ENCODE results near the gene KIF1B.
"Not testable (repeated sequence)": the region's sequence is repeated elsewhere in the genome, so short reads cannot be mapped to it uniquely, and the experiment has no call there.

The KIF1B gene

DNA sequence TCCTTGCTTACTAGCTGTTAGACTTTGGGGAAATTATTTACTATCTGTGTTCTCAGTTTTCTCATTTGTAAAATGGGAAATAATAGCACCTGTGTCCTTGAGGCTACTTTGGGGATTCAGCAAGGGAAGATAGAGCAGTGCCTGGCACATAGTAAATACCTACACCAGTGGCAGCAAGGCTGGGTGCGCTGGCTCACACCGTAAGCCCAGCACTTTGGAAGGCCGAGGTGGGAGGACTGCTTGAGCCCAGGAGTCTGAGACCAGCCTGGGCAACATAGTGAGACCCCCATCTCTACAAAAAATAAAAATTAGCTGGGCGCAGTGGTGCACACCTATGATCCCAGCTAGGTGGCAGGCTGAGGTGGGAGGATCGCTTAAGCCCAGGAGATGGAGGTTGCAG lies 211.3 kb downstream of the KIF1B start:
- Histone ChIP-seq H3K79me2 (ENCODE audit: insufficient read depth, low read length) (no peaks in the 10 kb centered on the region), H4K20me1 (ENCODE audit: low read depth, low read length) (no peaks in the 10 kb centered on the region), H3K9me3 (ENCODE audit: insufficient read depth, low read length) (no peaks in the 10 kb centered on the region), H2AFZ (ENCODE audit: low read depth, low read length, severe bottlenecking) (no peak overlapping the region), H3F3A (ENCODE audit: insufficient read depth) (0 out of 2 replicates have a peak, but pooled peaks cover 3% of the 10 kb centered on the region), H3K36me3 (ENCODE audit: low read length) (peaks cover 6% of the 10 kb centered on the region; the same call in 1 of the 2 replicates), H3K9ac (ENCODE audit: low read length) (no peak overlapping the region), H3K9me2 (replicated peaks; ENCODE audit: insufficient read depth, low read length) (no peaks in the 10 kb centered on the region), H3K27ac (ENCODE audit: low read depth, low read length) (no peak overlapping the region), H3K4me2 (ENCODE audit: low read depth, low read length, poor library complexity, severe bottlenecking) (no peak overlapping the region), H3K27me3 (ENCODE audit: low read length) (no peaks in the 10 kb centered on the region), H3K4me3 (ENCODE audit: insufficient read depth, low read length, poor library complexity, severe bottlenecking) (no peak overlapping the region)
- no peak for TF ChIP-seq EZH2phosphoT487 (conservative IDR thresholded peaks at IDR 0.05; ENCODE audit: low read length)
- no peak for TF ChIP-seq CTCF (IDR thresholded peaks at IDR 0.05; ENCODE audit: insufficient read depth, low read length, poor library complexity, severe bottlenecking)

GRCh38 chr1:10424034-10424433 lies 213.7 kb downstream of the KIF1B start:
- H3K27ac ChIP-seq (ENCODE audit: low read depth, low read length): no peak overlapping the region
- no peak overlapping the region for H3K4me3 ChIP-seq (ENCODE audit: insufficient read depth, low read length, poor library complexity, severe bottlenecking)
- 0 out of 2 replicates have a peak, but pooled peaks cover 3% of the 10 kb centered on the region for H3F3A ChIP-seq (ENCODE audit: insufficient read depth)
- H3K4me2 ChIP-seq (ENCODE audit: low read depth, low read length, poor library complexity, severe bottlenecking): no peak overlapping the region
- no peak overlapping the region for H3K9ac ChIP-seq (ENCODE audit: low read length)
- no peak overlapping the region for H2AFZ ChIP-seq (ENCODE audit: low read depth, low read length, severe bottlenecking)
- TF ChIP-seq CTCF (IDR thresholded peaks at IDR 0.05; ENCODE audit: insufficient read depth, low read length, poor library complexity, severe bottlenecking) (no peak), EZH2phosphoT487 (conservative IDR thresholded peaks at IDR 0.05; ENCODE audit: low read length) (no peak)
- no peaks in the 10 kb centered on the region for H3K27me3 ChIP-seq (ENCODE audit: low read length)
- no peaks in the 10 kb centered on the region for H4K20me1 ChIP-seq (ENCODE audit: low read depth, low read length)
- no peaks in the 10 kb centered on the region for H3K9me3 ChIP-seq (ENCODE audit: insufficient read depth, low read length)
- no peaks in the 10 kb centered on the region for H3K79me2 ChIP-seq (ENCODE audit: insufficient read depth, low read length)
- no peaks in the 10 kb centered on the region for H3K9me2 ChIP-seq (replicated peaks; ENCODE audit: insufficient read depth, low read length)
- no peaks in the 10 kb centered on the region for H3K36me3 ChIP-seq (ENCODE audit: low read length)

GRCh38 chr1:10424651-10425050 lies 214.3 kb downstream of the KIF1B start:
- Histone ChIP-seq H3F3A (ENCODE audit: insufficient read depth) (0 out of 2 replicates have a peak, but pooled peaks cover 3% of the 10 kb centered on the region), H3K9me3 (ENCODE audit: insufficient read depth, low read length) (no peaks in the 10 kb centered on the region), H3K4me3 (ENCODE audit: insufficient read depth, low read length, poor library complexity, severe bottlenecking) (no peak overlapping the region), H4K20me1 (ENCODE audit: low read depth, low read length) (no peaks in the 10 kb centered on the region), H3K27ac (ENCODE audit: low read depth, low read length) (no peak overlapping the region), H3K9ac (ENCODE audit: low read length) (no peak overlapping the region), H2AFZ (ENCODE audit: low read depth, low read length, severe bottlenecking) (no peak overlapping the region), H3K4me2 (ENCODE audit: low read depth, low read length, poor library complexity, severe bottlenecking) (no peak overlapping the region), H3K79me2 (ENCODE audit: insufficient read depth, low read length) (no peaks in the 10 kb centered on the region), H3K36me3 (ENCODE audit: low read length) (no peaks in the 10 kb centered on the region), H3K27me3 (ENCODE audit: low read length) (no peaks in the 10 kb centered on the region), H3K9me2 (replicated peaks; ENCODE audit: insufficient read depth, low read length) (no peaks in the 10 kb centered on the region)
- TF ChIP-seq CTCF (IDR thresholded peaks at IDR 0.05; ENCODE audit: insufficient read depth, low read length, poor library complexity, severe bottlenecking): no peak
- no peak for TF ChIP-seq EZH2phosphoT487 (conservative IDR thresholded peaks at IDR 0.05; ENCODE audit: low read length)

DNA sequence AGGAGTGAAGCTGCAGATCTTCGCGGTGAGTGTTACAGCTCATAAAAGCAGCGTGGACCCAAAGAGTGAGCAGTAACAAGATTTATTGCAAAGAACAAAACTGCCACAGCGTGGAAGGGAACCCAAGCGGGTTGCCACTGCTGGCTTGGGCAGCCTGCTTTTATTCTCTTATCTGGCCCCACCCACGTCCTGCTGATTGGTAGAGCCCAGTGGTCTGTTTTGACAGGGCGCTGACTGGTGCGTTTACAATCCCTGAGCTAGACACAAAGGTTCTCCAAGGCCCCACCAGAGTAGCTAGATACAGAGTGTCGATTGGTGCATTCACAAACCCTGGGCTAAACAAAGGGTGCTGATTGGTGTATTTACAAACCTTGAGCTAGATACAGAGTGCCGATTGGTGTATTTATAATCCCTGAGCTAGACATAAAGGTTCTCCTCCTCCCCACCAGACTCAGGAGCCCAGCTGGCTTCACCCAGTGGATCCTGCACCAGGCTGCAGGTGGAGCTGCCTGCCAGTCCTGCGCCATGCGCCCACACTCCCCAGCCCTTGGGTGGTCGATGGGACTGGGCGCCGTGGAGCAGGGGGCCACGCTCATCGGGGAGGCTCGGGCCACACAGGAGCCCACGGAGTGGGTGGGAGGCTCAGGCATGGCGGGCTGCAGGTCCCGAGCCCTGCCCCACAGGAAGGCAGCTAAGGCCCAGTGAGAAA lies 215.6 kb downstream of the KIF1B start:
- not testable (repeated sequence) for H2AFZ ChIP-seq (ENCODE audit: low read depth, low read length, severe bottlenecking); H3K79me2 ChIP-seq (ENCODE audit: insufficient read depth, low read length); H3K9ac ChIP-seq (ENCODE audit: low read length); H3K4me3 ChIP-seq (ENCODE audit: insufficient read depth, low read length, poor library complexity, severe bottlenecking); H3K4me2 ChIP-seq (ENCODE audit: low read depth, low read length, poor library complexity, severe bottlenecking); H3F3A ChIP-seq (ENCODE audit: insufficient read depth); H3K9me3 ChIP-seq (ENCODE audit: insufficient read depth, low read length); H3K9me2 ChIP-seq (replicated peaks; ENCODE audit: insufficient read depth, low read length); H4K20me1 ChIP-seq (ENCODE audit: low read depth, low read length); H3K27me3 ChIP-seq (ENCODE audit: low read length); H3K27ac ChIP-seq (ENCODE audit: low read depth, low read length); H3K36me3 ChIP-seq (ENCODE audit: low read length)

GRCh38 chr1:10426535-10426848 lies 216.1 kb downstream of the KIF1B start:
- H4K20me1 ChIP-seq (ENCODE audit: low read depth, low read length): not testable (repeated sequence)

More at GRCh38 chr1:10426535-10426848, 216.1 kb downstream of the KIF1B start:
- not testable (repeated sequence) for H3K4me3 ChIP-seq (ENCODE audit: insufficient read depth, low read length, poor library complexity, severe bottlenecking); H3K27me3 ChIP-seq (ENCODE audit: low read length); H3K9ac ChIP-seq (ENCODE audit: low read length); H3K79me2 ChIP-seq (ENCODE audit: insufficient read depth, low read length); H2AFZ ChIP-seq (ENCODE audit: low read depth, low read length, severe bottlenecking); H3K4me2 ChIP-seq (ENCODE audit: low read depth, low read length, poor library complexity, severe bottlenecking); H3K9me3 ChIP-seq (ENCODE audit: insufficient read depth, low read length); H3K27ac ChIP-seq (ENCODE audit: low read depth, low read length); H3K9me2 ChIP-seq (replicated peaks; ENCODE audit: insufficient read depth, low read length); H3K36me3 ChIP-seq (ENCODE audit: low read length); H3F3A ChIP-seq (ENCODE audit: insufficient read depth)
